Panc1 (cell line): ENCODE results near the gene MAST4. TPM values are rescaled to one million over a fixed set of nuclear protein-coding genes. Genes with fewer than 3 reads are reported as not detected.

ENCODE experiments used
- ATAC-seq: fragments of 200-7000 bp; cut with Tn5 transposase; 2 replicates; pipeline ENCODE4 v1.9.1; 2020; ENCODE audit warnings: mild to moderate bottlenecking, moderate library complexity
- BruUV-seq: library from RNA; stranded (reverse); fragments of 400-500 nt; replicated peaks from 2 replicates; lab custom pipeline; 2021; lab: Mats Ljungman, UMichigan
- CTCF ChIA-PET: fragments of 300-600 bp; sonication (Branson Sonifier 250); formaldehyde crosslinking; loops from one replicate; lab custom pipeline; 2022; ENCODE audit warnings: antibody characterized with exemption; lab: Charles Lee
- POLR2A ChIA-PET: fragments of 300-600 bp; sonication (Branson Sonifier 250); formaldehyde crosslinking; loops from one replicate; lab custom pipeline; 2022; ENCODE audit warnings: antibody characterized with exemption; lab: Charles Lee
- DNase-seq: peaks from one replicate; pipeline ENCODE4 v3.0.0-alpha.2; 2010; ENCODE audit warnings: low read depth, low spot score
- H3K27ac ChIP-seq: 2 replicates; pipeline ENCODE4 v1.5.1; 2011; ENCODE audit warnings: mild to moderate bottlenecking, low read length, inconsistent platforms
- H3K27me3 ChIP-seq: fragments of 200-500 bp; sonication (Bioruptor generic); 2 replicates; pipeline ENCODE4 v1.6.0; 2014; ENCODE audit warnings: low read length, inconsistent platforms; ENCODE audit not compliant: control insufficient read depth, insufficient read depth
- H3K36me3 ChIP-seq: fragments of 200-500 bp; sonication (Bioruptor generic); 2 replicates; pipeline ENCODE4 v1.5.1; 2014; ENCODE audit warnings: inconsistent platforms, mild to moderate bottlenecking, low read length, moderate library complexity; ENCODE audit not compliant: control insufficient read depth, insufficient read depth
- H3K4me1 ChIP-seq: 2 replicates; pipeline ENCODE4 v1.5.1; 2011; ENCODE audit warnings: inconsistent platforms, mild to moderate bottlenecking, low read length, moderate library complexity; ENCODE audit not compliant: control insufficient read depth, insufficient read depth
- H3K4me3 ChIP-seq, 2 experiments: 2 replicates each; pipeline ENCODE4 v1.5.1; 2011 to 2012; ENCODE audit warnings: low read depth in 2 of 2, low read length in 2 of 2, mild to moderate bottlenecking in 2 of 2, inconsistent platforms in 1 of 2, moderate library complexity in 1 of 2
- H3K9me3 ChIP-seq: fragments of 200-500 bp; sonication (Bioruptor generic); 2 replicates; pipeline ENCODE4 v1.5.1; 2014; ENCODE audit warnings: low read depth, mild to moderate bottlenecking, inconsistent platforms, low read length, moderate library complexity; ENCODE audit not compliant: control insufficient read depth, insufficient read depth
- CTCF ChIP-seq: fragments of 450-650 bp; IDR thresholded peaks from 2 replicates; pipeline ENCODE4 v1.5.1; 2017; ENCODE audit warnings: mild to moderate bottlenecking
- POLR2AphosphoS5 ChIP-seq: IDR thresholded peaks from 2 replicates; pipeline ENCODE4 v1.6.1; 2012; ENCODE audit warnings: mild to moderate bottlenecking, low read depth, low read length, moderate library complexity
- REST ChIP-seq, 2 experiments: IDR thresholded peaks; 2 replicates each; pipeline ENCODE4 v1.6.1; 2011 to 2012; ENCODE audit warnings: low read depth in 2 of 2, control low read depth in 1 of 2, low read length in 1 of 2, mild to moderate bottlenecking in 1 of 2, moderate library complexity in 1 of 2; ENCODE audit not compliant: insufficient read depth in 1 of 2
- SIN3A ChIP-seq: IDR thresholded peaks from 2 replicates; pipeline ENCODE4 v1.6.1; 2012; ENCODE audit warnings: low read depth, mild to moderate bottlenecking, low read length, moderate library complexity, borderline replicate concordance; ENCODE audit not compliant: insufficient read depth
- TCF7L2 ChIP-seq: IDR thresholded peaks from 2 replicates; pipeline ENCODE4 v1.6.1; 2011; ENCODE audit warnings: mild to moderate bottlenecking, low read depth, low read length, inconsistent platforms
- in situ Hi-C: cut with HindIII; loops from 2 replicates; pipeline ENCODE4 v1.10.0; 2016; ENCODE audit warnings: low sequenced_read_pairs, low pct_unique_long_range_greater_than_20kb
- intact Hi-C: fragments of 100-400 bp; cut with micrococcal nuclease; formaldehyde crosslinking; loops from one replicate; pipeline ENCODE4 v1.10.0; 2022; ENCODE audit not compliant: unreplicated experiment
- total RNA-seq: library from RNA; stranded (reverse); gene quantifications from one replicate; pipeline ENCODE4 v1.2.1, GENCODE V29; 2021; ENCODE audit not compliant: unreplicated experiment

MAST4 gene
- total RNA-seq, 1 experiment from 2014 or later, result 1.8 TPM

- in situ Hi-C loops, result no loop called here
- BruUV-seq, result no TSS peak
These were observed 592.3 kb downstream of the MAST4 start for GRCh38 chr5:67188274-67189078.

GRCh38 chr5:67189079-67189354, 592.8 kb downstream of the MAST4 start:
- BruUV-seq, result no TSS peak
- intact Hi-C loops, result no loop called here
- ATAC-seq (no peak), DNase-seq (no peak)
- ChIA-PET CTCF (no interaction called here), POLR2A (no interaction called here)
- H3K4me3 ChIP-seq, result no peak overlapping the region
- no peaks in the 10 kb centered on the region for H3K36me3 ChIP-seq
- TF ChIP-seq CTCF (no peak), TCF7L2 (no peak)
- H3K27me3 ChIP-seq, result no peaks in the 10 kb centered on the region
- in situ Hi-C loops, result no loop called here
- no peaks in the 10 kb centered on the region for H3K4me1 ChIP-seq
- H3K9me3 ChIP-seq, result no peaks in the 10 kb centered on the region
- no peak overlapping the region for H3K27ac ChIP-seq

More at GRCh38 chr5:67188274-67189078, 592.3 kb downstream of the MAST4 start:
- ChIA-PET CTCF (no interaction called here), POLR2A (no interaction called here)
- H3K36me3 ChIP-seq, result no peaks in the 10 kb centered on the region
- no peak overlapping the region for H3K27ac ChIP-seq
- intact Hi-C loops, result no loop called here
- DNase-seq (no peak), ATAC-seq (no peak)
- H3K27me3 ChIP-seq, result no peaks in the 10 kb centered on the region
- H3K4me3 ChIP-seq, result no peak overlapping the region
- no peaks in the 10 kb centered on the region for H3K4me1 ChIP-seq
- H3K9me3 ChIP-seq, result no peaks in the 10 kb centered on the region
- TF ChIP-seq TCF7L2 (no peak), CTCF (no peak), REST (IDR thresholded peaks at IDR 0.05; ENCODE audit: insufficient read depth in 1 of 2, low read depth in 2 of 2, low read length in 1 of 2) (no peak), POLR2AphosphoS5 (no peak), SIN3A (no peak)
